Transverse colon (tissue), 4 donors: Measurements from ENCODE around the gene FNTB. TPM values are rescaled to one million over a fixed set of nuclear protein-coding genes. Genes with fewer than 3 reads are reported as not detected.

ENCODE experiments used
- DNase-seq: peaks from one replicate; pipeline ENCODE4 v3.0.0-alpha.2; 2019
- H3K27ac ChIP-seq, 4 donors: fragments of 200-600 bp; sonication (generic); 2 replicates each; pipeline ENCODE4 v1.5.1; 2016 to 2018; ENCODE audit warnings: inconsistent platforms in 4 of 4
- H3K27me3 ChIP-seq: fragments of 200-600 bp; sonication (generic); 2 replicates; pipeline ENCODE4 v1.5.1; 2017; ENCODE audit warnings: inconsistent platforms
- H3K36me3 ChIP-seq, 4 donors: fragments of 200-600 bp; sonication (generic); 2 replicates each; pipeline ENCODE4 v1.5.1; 2017 to 2019; ENCODE audit warnings: inconsistent platforms in 4 of 4
- H3K4me1 ChIP-seq, 4 donors: fragments of 200-600 bp; sonication (generic); 2 replicates each; pipeline ENCODE4 v1.5.1; 2017 to 2020; ENCODE audit warnings: inconsistent platforms in 4 of 4
- H3K4me3 ChIP-seq, 4 donors: fragments of 200-600 bp; sonication (generic); 1 replicate in 1 of 4; 2 replicates in 3 of 4; pipeline versions ENCODE4 v1.5.1 to v1.6.1; 2017 to 2019; ENCODE audit warnings: inconsistent platforms in 4 of 4
- H3K9me3 ChIP-seq, 2 donors: fragments of 200-600 bp; sonication (generic); 2 replicates each; pipeline ENCODE4 v1.5.1; 2017 to 2019; ENCODE audit warnings: inconsistent platforms in 2 of 2
- EP300 ChIP-seq: sonication (generic); formaldehyde crosslinking; IDR thresholded peaks from one replicate; pipeline ENCODE4 v1.6.1; 2017; ENCODE audit warnings: antibody characterized with exemption, low read depth
- POLR2A ChIP-seq: fragments of 450-650 bp; IDR thresholded peaks from one replicate; pipeline ENCODE4 v1.6.1; 2016; ENCODE audit warnings: antibody characterized with exemption, mild to moderate bottlenecking, moderate library complexity
- POLR2AphosphoS5 ChIP-seq, 3 donors: sonication (generic); formaldehyde crosslinking; IDR thresholded peaks; one replicate each; pipeline ENCODE4 v1.6.1; 2016; ENCODE audit warnings: antibody characterized with exemption in 3 of 3
- WGBS, 2 donors: methylation state at CpG; one replicate each; pipeline ENCODE4 v1.1.5; 2018; ENCODE audit warnings: low coverage in 1 of 2; 5-methylcytosine and 5-hydroxymethylcytosine counted together
- in situ Hi-C, 4 donors: fragments of 200-750 bp; cut with MboI; loops; one replicate each; pipeline versions ENCODE4 v1.15.0 to v1.15.1; 2017; ENCODE audit warnings: low sequenced_read_pairs in 3 of 4, low pct_ligation_motif_present in 1 of 4, low pct_unique_long_range_greater_than_20kb in 1 of 4
- intact Hi-C: fragments of 100-400 bp; cut with DNase I; formaldehyde crosslinking; loops from one replicate; pipeline ENCODE4 v1.15.1; 2023; ENCODE audit warnings: low total_unique reads
- small RNA-seq, 4 donors: library from RNA; depleted of rRNA; stranded (forward); fragments of <200 nt; gene quantifications; one replicate each; pipeline ENCODE3, GENCODE V24; 2016
- total RNA-seq, 4 donors: library from RNA; depleted of rRNA; stranded (reverse); fragments of >200 nt; gene quantifications; one replicate each; pipeline ENCODE4 v1.1.0, GENCODE V29; 2016
- TF ChIP-seq, protein P1 (sequence below), 5 experiments: fragments of 200-600 bp in 3 of 5; fragments of 450-650 bp in 2 of 5; sonication (generic) in 3 of 5; IDR thresholded peaks; 1 replicate in 2 of 5; 2 replicates in 3 of 5; pipeline ENCODE4 v1.5.1; 2016 to 2017; ENCODE audit warnings: antibody characterized with exemption in 5 of 5, inconsistent platforms in 3 of 5, mild to moderate bottlenecking in 2 of 5, moderate library complexity in 1 of 5

FNTB gene
- total RNA-seq, 4 donors from 2014 or later: 6.5 to 77.2 (median 12.7) TPM

DNA sequence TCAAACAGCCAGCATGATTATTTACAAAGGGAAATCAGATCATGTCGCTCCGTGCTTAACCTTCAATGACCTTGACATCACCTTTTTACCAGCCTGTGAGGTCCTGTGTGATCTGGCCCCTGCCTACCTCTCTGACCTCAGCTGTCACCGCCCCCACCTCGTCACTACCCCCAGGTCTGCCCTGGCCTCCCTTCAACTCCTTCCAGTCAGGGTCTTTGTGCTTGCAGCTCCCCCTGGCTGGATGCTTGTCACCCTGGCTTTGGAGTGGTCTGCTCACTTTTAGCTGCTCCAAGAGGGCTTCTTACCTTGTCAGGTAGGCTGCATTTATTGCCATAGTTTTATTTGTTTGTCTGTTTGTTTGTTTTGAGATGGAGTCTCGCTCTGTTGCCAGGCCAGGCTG, 123.8 kb downstream of the FNTB start:
- 50 to 75% methylated on average over 2 to 5 of the region's 5 CpGs for WGBS, 2 donors
- DNase-seq: no peak
- in situ Hi-C loops: no loop called here
- no peak for TF ChIP-seq POLR2AphosphoS5 (IDR thresholded peaks at IDR 0.05)
- no peak for TF ChIP-seq POLR2A
- TF ChIP-seq EP300: no peak
- TF ChIP-seq, protein P1, sequence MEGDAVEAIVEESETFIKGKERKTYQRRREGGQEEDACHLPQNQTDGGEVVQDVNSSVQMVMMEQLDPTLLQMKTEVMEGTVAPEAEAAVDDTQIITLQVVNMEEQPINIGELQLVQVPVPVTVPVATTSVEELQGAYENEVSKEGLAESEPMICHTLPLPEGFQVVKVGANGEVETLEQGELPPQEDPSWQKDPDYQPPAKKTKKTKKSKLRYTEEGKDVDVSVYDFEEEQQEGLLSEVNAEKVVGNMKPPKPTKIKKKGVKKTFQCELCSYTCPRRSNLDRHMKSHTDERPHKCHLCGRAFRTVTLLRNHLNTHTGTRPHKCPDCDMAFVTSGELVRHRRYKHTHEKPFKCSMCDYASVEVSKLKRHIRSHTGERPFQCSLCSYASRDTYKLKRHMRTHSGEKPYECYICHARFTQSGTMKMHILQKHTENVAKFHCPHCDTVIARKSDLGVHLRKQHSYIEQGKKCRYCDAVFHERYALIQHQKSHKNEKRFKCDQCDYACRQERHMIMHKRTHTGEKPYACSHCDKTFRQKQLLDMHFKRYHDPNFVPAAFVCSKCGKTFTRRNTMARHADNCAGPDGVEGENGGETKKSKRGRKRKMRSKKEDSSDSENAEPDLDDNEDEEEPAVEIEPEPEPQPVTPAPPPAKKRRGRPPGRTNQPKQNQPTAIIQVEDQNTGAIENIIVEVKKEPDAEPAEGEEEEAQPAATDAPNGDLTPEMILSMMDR (IDR thresholded peaks at IDR 0.05): no peak
- Histone ChIP-seq H3K27me3 (no peaks in the 10 kb centered on the region), H3K9me3 (no peaks in the 10 kb centered on the region), H3K36me3 (no peaks in the 10 kb centered on the region), H3K4me3 (no peak overlapping the region), H3K27ac (no peak overlapping the region), H3K4me1 (no peaks in the 10 kb centered on the region)
- intact Hi-C loops: no loop called here

Small RNAs within 50 kb of the gene (small RNA-seq; reads per million reads assigned to genes)
- 0 reads per million in 4 donors for gene MIR4706

Other genes with a start within 250 kb of the FNTB start
- under 1 TPM; 0.20 to 0.96 (median 0.58) TPM for gene SPTB, start 107.0 kb upstream of the FNTB start, total RNA-seq
- 100 to 1,000 TPM in 2 of 4 donors, 10 to 100 TPM in 2; 26.5 to 104 (median 78.6) TPM for gene CHURC1, start 72.4 kb upstream of the FNTB start, total RNA-seq
- 100 to 1,000 TPM in 3 of 4 donors, 1 to 10 TPM in 1; 7.9 to 292 (median 204) TPM for gene GPX2, start 44.1 kb upstream of the FNTB start, total RNA-seq
- 10 to 100 TPM; 11.6 to 50.9 (median 19.4) TPM for gene RAB15, start 14.6 kb upstream of the FNTB start, total RNA-seq
- 100 to 1,000 TPM in 1 of 4 donors, 10 to 100 TPM in 3; 35.8 to 139 (median 87.0) TPM for gene MAX, start 115.6 kb downstream of the FNTB start, total RNA-seq